Mucosa of rectum (tissue), 2 donors: ENCODE results near the gene COL25A1.

Experiments used
- H3K27ac ChIP-seq, 2 donors: one replicate each; pipeline ENCODE4 v1.7.0; 2013; ENCODE audit warnings: inconsistent platforms in 2 of 2, low read depth in 2 of 2, low read length in 2 of 2
- H3K27me3 ChIP-seq, 2 donors: one replicate each; pipeline ENCODE4 v1.7.0; 2013; ENCODE audit warnings: low read length in 2 of 2; ENCODE audit not compliant: control insufficient read depth in 2 of 2, insufficient read depth in 2 of 2
- H3K36me3 ChIP-seq, 2 donors: one replicate each; pipeline ENCODE4 v1.7.0; 2013; ENCODE audit warnings: low read length in 2 of 2; ENCODE audit not compliant: control insufficient read depth in 2 of 2, insufficient read depth in 2 of 2
- H3K4me1 ChIP-seq, 2 donors: one replicate each; pipeline ENCODE4 v1.7.0; 2013; ENCODE audit warnings: low read length in 2 of 2, mild to moderate bottlenecking in 1 of 2; ENCODE audit not compliant: control insufficient read depth in 2 of 2, insufficient read depth in 2 of 2
- H3K4me3 ChIP-seq, 2 donors: one replicate each; pipeline ENCODE4 v1.7.0; 2013; ENCODE audit warnings: low read length in 2 of 2
- H3K9ac ChIP-seq, 2 donors: one replicate each; pipeline ENCODE4 v1.7.0; 2013; ENCODE audit warnings: low read length in 2 of 2, low read depth in 1 of 2, mild to moderate bottlenecking in 1 of 2
- H3K9me3 ChIP-seq, 2 donors: one replicate each; pipeline ENCODE4 v1.7.0; 2013; ENCODE audit warnings: low read length in 2 of 2; ENCODE audit not compliant: control insufficient read depth in 2 of 2
- donor health status: healthy.
- donor health status: Normal muscosa, but diverticular disease.

COL25A1 gene

GRCh38 chr4:109179061-109179460 lies 123.4 kb downstream of the COL25A1 start:
- Histone ChIP-seq H3K27ac (no peak overlapping the region), H3K27me3 (no peaks in the 10 kb centered on the region), H3K9me3 (no peaks in the 10 kb centered on the region), H3K4me3 (no peak overlapping the region), H3K9ac (no peak overlapping the region), H3K4me1 (no peaks in the 10 kb centered on the region), H3K36me3 (no peaks in the 10 kb centered on the region)

- H3K36me3 ChIP-seq = no peaks in the 10 kb centered on the region
- H3K9me3 ChIP-seq = no peaks in the 10 kb centered on the region
- H3K27ac ChIP-seq = no peak overlapping the region
- H3K4me3 ChIP-seq = no peak overlapping the region
- H3K9ac ChIP-seq = no peak overlapping the region
- no peaks in the 10 kb centered on the region for H3K27me3 ChIP-seq
- no peaks in the 10 kb centered on the region for H3K4me1 ChIP-seq
These were observed 125.2 kb downstream of the COL25A1 start for GRCh38 chr4:109177096-109177810.

- Histone ChIP-seq H3K4me1 (no peaks in the 10 kb centered on the region), H3K9me3 (no peaks in the 10 kb centered on the region), H3K27ac (no peak overlapping the region), H3K4me3 (no peak overlapping the region), H3K27me3 (no peaks in the 10 kb centered on the region), H3K36me3 (no peaks in the 10 kb centered on the region), H3K9ac (no peak overlapping the region)
These were observed 128.1 kb downstream of the COL25A1 start for GRCh38 chr4:109174224-109174953.

GRCh38 chr4:109172301-109172700 lies 130.2 kb downstream of the COL25A1 start:
- H3K27me3 ChIP-seq = no peaks in the 10 kb centered on the region
- H3K27ac ChIP-seq = no peak overlapping the region
- no peaks in the 10 kb centered on the region for H3K36me3 ChIP-seq
- H3K9me3 ChIP-seq = no peaks in the 10 kb centered on the region
- no peaks in the 10 kb centered on the region for H3K4me1 ChIP-seq
- H3K4me3 ChIP-seq = no peak overlapping the region
- H3K9ac ChIP-seq = no peak overlapping the region

GRCh38 chr4:109171070-109171469 lies 131.4 kb downstream of the COL25A1 start:
- H3K9me3 ChIP-seq = no peaks in the 10 kb centered on the region
- no peaks in the 10 kb centered on the region for H3K27me3 ChIP-seq
- no peak overlapping the region for H3K27ac ChIP-seq
- no peak overlapping the region for H3K9ac ChIP-seq
- no peaks in the 10 kb centered on the region for H3K36me3 ChIP-seq
- no peaks in the 10 kb centered on the region for H3K4me1 ChIP-seq
- H3K4me3 ChIP-seq = no peak overlapping the region

- no peak overlapping the region for H3K4me3 ChIP-seq
- H3K27me3 ChIP-seq = no peaks in the 10 kb centered on the region
- no peak overlapping the region for H3K27ac ChIP-seq
- H3K36me3 ChIP-seq = no peaks in the 10 kb centered on the region
- no peaks in the 10 kb centered on the region for H3K4me1 ChIP-seq
- H3K9ac ChIP-seq = no peak overlapping the region
- H3K9me3 ChIP-seq = no peaks in the 10 kb centered on the region
These were observed 133.3 kb downstream of the COL25A1 start for GRCh38 chr4:109169170-109169569.

GRCh38 chr4:109166586-109166985 lies 135.9 kb downstream of the COL25A1 start:
- Histone ChIP-seq H3K27me3 (no peaks in the 10 kb centered on the region), H3K4me1 (no peaks in the 10 kb centered on the region), H3K9ac (no peak overlapping the region), H3K27ac (no peak overlapping the region), H3K9me3 (no peaks in the 10 kb centered on the region), H3K36me3 (no peaks in the 10 kb centered on the region), H3K4me3 (no peak overlapping the region)

GRCh38 chr4:109166126-109166525 lies 136.3 kb downstream of the COL25A1 start:
- Histone ChIP-seq H3K4me1 (no peaks in the 10 kb centered on the region), H3K36me3 (no peaks in the 10 kb centered on the region), H3K4me3 (no peak overlapping the region), H3K9ac (no peak overlapping the region), H3K27me3 (no peaks in the 10 kb centered on the region), H3K9me3 (no peaks in the 10 kb centered on the region), H3K27ac (no peak overlapping the region)

- H3K9me3 ChIP-seq = no peaks in the 10 kb centered on the region
- no peak overlapping the region for H3K4me3 ChIP-seq
- no peaks in the 10 kb centered on the region for H3K4me1 ChIP-seq
- no peaks in the 10 kb centered on the region for H3K27me3 ChIP-seq
- no peak overlapping the region for H3K27ac ChIP-seq
- H3K36me3 ChIP-seq = no peaks in the 10 kb centered on the region
- H3K9ac ChIP-seq = no peak overlapping the region
These were observed 138.4 kb downstream of the COL25A1 start for GRCh38 chr4:109164011-109164410.

- Histone ChIP-seq H3K36me3 (no peaks in the 10 kb centered on the region), H3K4me3 (no peak overlapping the region), H3K27me3 (no peaks in the 10 kb centered on the region), H3K4me1 (no peaks in the 10 kb centered on the region), H3K27ac (no peak overlapping the region), H3K9me3 (no peaks in the 10 kb centered on the region), H3K9ac (no peak overlapping the region)
These were observed 139.0 kb downstream of the COL25A1 start for GRCh38 chr4:109163493-109163892.
